ENCODE measurements around the gene SMAD6.

DNA sequence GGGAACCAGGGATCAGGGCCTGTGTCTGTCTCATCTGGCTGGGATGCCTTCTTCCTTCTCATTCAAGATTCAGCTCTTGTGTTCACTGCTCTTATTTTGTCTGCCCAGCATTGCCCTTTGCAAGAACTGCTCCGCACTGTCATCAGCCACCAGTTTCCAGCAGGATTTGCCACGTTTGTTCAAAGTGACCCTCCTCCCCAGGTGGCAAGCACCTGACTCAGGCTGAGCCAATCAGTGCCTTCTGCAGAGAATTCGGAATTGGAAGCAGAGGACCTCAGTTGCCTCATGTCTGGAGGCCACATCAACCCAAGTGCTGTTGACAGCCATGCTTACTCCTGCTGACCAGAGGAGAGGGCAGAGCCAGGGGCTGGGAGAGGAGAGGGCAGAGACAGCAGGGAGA is 124.5 kb downstream of the SMAD6 start:
- no peak for TF ChIP-seq POLR2A (IDR thresholded peaks at IDR 0.05)
- TF ChIP-seq, protein P1, sequence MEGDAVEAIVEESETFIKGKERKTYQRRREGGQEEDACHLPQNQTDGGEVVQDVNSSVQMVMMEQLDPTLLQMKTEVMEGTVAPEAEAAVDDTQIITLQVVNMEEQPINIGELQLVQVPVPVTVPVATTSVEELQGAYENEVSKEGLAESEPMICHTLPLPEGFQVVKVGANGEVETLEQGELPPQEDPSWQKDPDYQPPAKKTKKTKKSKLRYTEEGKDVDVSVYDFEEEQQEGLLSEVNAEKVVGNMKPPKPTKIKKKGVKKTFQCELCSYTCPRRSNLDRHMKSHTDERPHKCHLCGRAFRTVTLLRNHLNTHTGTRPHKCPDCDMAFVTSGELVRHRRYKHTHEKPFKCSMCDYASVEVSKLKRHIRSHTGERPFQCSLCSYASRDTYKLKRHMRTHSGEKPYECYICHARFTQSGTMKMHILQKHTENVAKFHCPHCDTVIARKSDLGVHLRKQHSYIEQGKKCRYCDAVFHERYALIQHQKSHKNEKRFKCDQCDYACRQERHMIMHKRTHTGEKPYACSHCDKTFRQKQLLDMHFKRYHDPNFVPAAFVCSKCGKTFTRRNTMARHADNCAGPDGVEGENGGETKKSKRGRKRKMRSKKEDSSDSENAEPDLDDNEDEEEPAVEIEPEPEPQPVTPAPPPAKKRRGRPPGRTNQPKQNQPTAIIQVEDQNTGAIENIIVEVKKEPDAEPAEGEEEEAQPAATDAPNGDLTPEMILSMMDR (IDR thresholded peaks at IDR 0.05), result no peak

All from heart left ventricle (tissue), 13 donors.